Measurements from ENCODE around the gene GTF3A.

GTF3A gene

GRCh38 chr13:27424246-27425157 lies at the start of gene GTF3A:
Gene GTF3A, plus strand, starts transcription at chr13:27424619.
- peak; percentile 25; the same call in 1 of the 2 replicates for TF ChIP-seq NFIC (IDR thresholded peaks at IDR 0.05)
- peak; percentile 17; the same call in 1 of the 2 replicates for TF ChIP-seq EP300 (IDR thresholded peaks at IDR 0.05; ENCODE audit: borderline replicate concordance)
- no peak for TF ChIP-seq REST (IDR thresholded peaks at IDR 0.05; ENCODE audit: low read depth)
- TF ChIP-seq ZBTB7A (IDR thresholded peaks at IDR 0.05; ENCODE audit: low read depth) = no peak
- peak; percentile 99 for TF ChIP-seq MAX (IDR thresholded peaks at IDR 0.05)
- TF ChIP-seq YY1 (IDR thresholded peaks at IDR 0.05; ENCODE audit: low read depth) = 0 out of 2 replicates have a peak, but pooled peaks have one; percentile 10
- TF ChIP-seq USF1 (IDR thresholded peaks at IDR 0.05) = peak; percentile 77
- TF ChIP-seq TEAD4 (IDR thresholded peaks at IDR 0.05) = 0 out of 2 replicates have a peak, but pooled peaks have one; percentile 21
- TF ChIP-seq EGR1 (IDR thresholded peaks at IDR 0.05) = 0 out of 2 replicates have a peak, but pooled peaks have one; percentile 40
- TF ChIP-seq TCF12 (IDR thresholded peaks at IDR 0.05; ENCODE audit: low read depth) = peak; percentile 69; the same call in 1 of the 2 replicates
- peak; percentile 67; the same call in 1 of the 2 replicates for TF ChIP-seq TAF1 (IDR thresholded peaks at IDR 0.05; ENCODE audit: low read depth)

- TF ChIP-seq CEBPB (IDR thresholded peaks at IDR 0.05) (no peak), TAF1 (IDR thresholded peaks at IDR 0.05; ENCODE audit: low read depth) (no peak), MAX (IDR thresholded peaks at IDR 0.05) (peak; percentile 25; the same call in 1 of the 2 replicates), REST (IDR thresholded peaks at IDR 0.05; ENCODE audit: low read depth) (no peak), TEAD4 (IDR thresholded peaks at IDR 0.05) (no peak), USF1 (IDR thresholded peaks at IDR 0.05) (no peak), CREB1 (IDR thresholded peaks at IDR 0.05; ENCODE audit: low read depth) (no peak), EGR1 (IDR thresholded peaks at IDR 0.05) (no peak), YY1 (IDR thresholded peaks at IDR 0.05; ENCODE audit: low read depth) (no peak), FOXM1 (IDR thresholded peaks at IDR 0.05; ENCODE audit: borderline replicate concordance, low read depth) (no peak), ZBTB7A (IDR thresholded peaks at IDR 0.05; ENCODE audit: low read depth) (no peak), EP300 (IDR thresholded peaks at IDR 0.05; ENCODE audit: borderline replicate concordance) (no peak), TCF12 (IDR thresholded peaks at IDR 0.05; ENCODE audit: low read depth) (no peak), NFIC (IDR thresholded peaks at IDR 0.05) (no peak), RAD21 (IDR thresholded peaks at IDR 0.05; ENCODE audit: low read depth) (peak; percentile 84)
Measured at GRCh38 chr13:27374650-27375049, 49.8 kb upstream of the GTF3A start.

GRCh38 chr13:27375686-27376326 lies 48.6 kb upstream of the GTF3A start:
- TF ChIP-seq CREB1 (IDR thresholded peaks at IDR 0.05; ENCODE audit: low read depth) (no peak), RAD21 (IDR thresholded peaks at IDR 0.05; ENCODE audit: low read depth) (peak; percentile 22; the same call in 1 of the 2 replicates)

GRCh38 chr13:27379126-27379525 lies 45.3 kb upstream of the GTF3A start:
- TF ChIP-seq TEAD4 (IDR thresholded peaks at IDR 0.05) (no peak), REST (IDR thresholded peaks at IDR 0.05; ENCODE audit: low read depth) (no peak), TCF12 (IDR thresholded peaks at IDR 0.05; ENCODE audit: low read depth) (no peak), TAF1 (IDR thresholded peaks at IDR 0.05; ENCODE audit: low read depth) (no peak), CREB1 (IDR thresholded peaks at IDR 0.05; ENCODE audit: low read depth) (no peak), YY1 (IDR thresholded peaks at IDR 0.05; ENCODE audit: low read depth) (no peak), RAD21 (IDR thresholded peaks at IDR 0.05; ENCODE audit: low read depth) (no peak), CEBPB (IDR thresholded peaks at IDR 0.05) (no peak), USF1 (IDR thresholded peaks at IDR 0.05) (no peak), EP300 (IDR thresholded peaks at IDR 0.05; ENCODE audit: borderline replicate concordance) (no peak), MAX (IDR thresholded peaks at IDR 0.05) (no peak), ZBTB7A (IDR thresholded peaks at IDR 0.05; ENCODE audit: low read depth) (no peak), FOXM1 (IDR thresholded peaks at IDR 0.05; ENCODE audit: borderline replicate concordance, low read depth) (no peak), NFIC (IDR thresholded peaks at IDR 0.05) (no peak), EGR1 (IDR thresholded peaks at IDR 0.05) (no peak)

All from Ishikawa (cell line).